IPS-NIHi7 (cell line): ENCODE data around the gene C10orf90.
"Not testable (repeated sequence)": the region's sequence is repeated elsewhere in the genome, so short reads cannot be mapped to it uniquely, and the experiment has no call there.

ENCODE experiments used
- DNase-seq: peaks from one replicate; pipeline ENCODE4 v3.0.0; 2012; ENCODE audit warnings: mixed read lengths; ENCODE audit errors: extremely low spot score

C10orf90 gene

GRCh38 chr10:126585249-126586017, 85.1 kb downstream of the C10orf90 start:
- DNase-seq, result no peak

DNA sequence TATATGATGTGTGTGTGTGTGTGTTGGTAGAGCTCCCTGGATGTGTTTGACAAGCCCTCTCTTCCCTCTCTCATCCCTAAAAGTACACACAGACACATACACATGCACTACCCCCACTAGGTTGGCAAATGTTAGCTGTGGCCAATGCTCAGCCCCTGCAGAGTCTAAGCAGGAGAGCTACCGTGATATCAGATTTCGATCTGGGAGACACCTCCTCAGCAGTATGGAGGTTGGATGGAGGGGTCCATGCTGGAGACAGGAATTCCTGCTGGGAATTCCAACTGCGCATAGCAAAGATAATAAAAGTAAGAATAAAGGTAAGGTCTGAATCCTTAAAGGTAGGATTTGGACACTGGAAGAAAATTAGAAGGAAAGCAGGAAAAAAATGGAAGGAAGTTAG, 85.7 kb downstream of the C10orf90 start:
- DNase-seq, result no peak

GRCh38 chr10:126583552-126584200, 86.8 kb downstream of the C10orf90 start:
- no peak for DNase-seq

- DNase-seq, result no peak
Observed at GRCh38 chr10:126581648-126582046, 88.8 kb downstream of the C10orf90 start.

DNA sequence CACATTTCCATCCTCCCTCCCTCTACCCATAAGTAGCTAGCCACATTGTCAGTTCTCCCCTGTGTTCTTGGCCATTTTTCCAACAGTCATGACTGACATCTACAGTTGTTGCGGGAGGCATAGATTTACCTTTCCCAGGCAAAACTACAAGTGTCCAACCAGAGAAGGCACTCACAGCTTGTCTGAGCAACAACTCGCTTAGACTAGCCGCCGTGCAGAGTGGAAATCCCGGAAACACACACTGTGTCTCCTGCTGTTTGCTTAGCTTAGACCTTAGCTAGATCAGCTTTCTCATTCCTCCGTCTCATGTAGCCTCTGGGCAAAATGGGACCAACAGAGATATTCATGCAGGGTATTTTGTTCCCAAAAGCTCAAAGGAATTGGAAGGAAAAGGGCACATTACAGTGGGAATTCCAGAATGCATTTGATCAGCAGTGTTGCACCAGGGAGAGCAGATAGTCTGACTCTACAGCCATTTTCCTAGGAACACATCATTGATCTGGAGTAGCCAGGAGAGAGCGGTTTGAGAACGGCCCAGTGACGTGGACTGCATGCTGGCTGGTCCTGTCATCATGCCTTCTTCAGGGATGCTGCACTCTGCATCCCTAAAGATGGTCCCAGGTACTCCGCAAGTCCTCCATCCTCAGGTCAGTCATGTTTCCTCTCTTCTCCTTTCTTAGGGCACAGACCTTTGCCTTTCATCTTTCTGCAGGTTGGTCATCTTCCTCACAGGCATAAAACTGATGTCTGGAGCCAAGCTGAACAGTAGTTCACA, 89.4 kb downstream of the C10orf90 start:
- no peak for DNase-seq

GRCh38 chr10:126576336-126576735, 94.2 kb downstream of the C10orf90 start:
- no peak for DNase-seq

DNA sequence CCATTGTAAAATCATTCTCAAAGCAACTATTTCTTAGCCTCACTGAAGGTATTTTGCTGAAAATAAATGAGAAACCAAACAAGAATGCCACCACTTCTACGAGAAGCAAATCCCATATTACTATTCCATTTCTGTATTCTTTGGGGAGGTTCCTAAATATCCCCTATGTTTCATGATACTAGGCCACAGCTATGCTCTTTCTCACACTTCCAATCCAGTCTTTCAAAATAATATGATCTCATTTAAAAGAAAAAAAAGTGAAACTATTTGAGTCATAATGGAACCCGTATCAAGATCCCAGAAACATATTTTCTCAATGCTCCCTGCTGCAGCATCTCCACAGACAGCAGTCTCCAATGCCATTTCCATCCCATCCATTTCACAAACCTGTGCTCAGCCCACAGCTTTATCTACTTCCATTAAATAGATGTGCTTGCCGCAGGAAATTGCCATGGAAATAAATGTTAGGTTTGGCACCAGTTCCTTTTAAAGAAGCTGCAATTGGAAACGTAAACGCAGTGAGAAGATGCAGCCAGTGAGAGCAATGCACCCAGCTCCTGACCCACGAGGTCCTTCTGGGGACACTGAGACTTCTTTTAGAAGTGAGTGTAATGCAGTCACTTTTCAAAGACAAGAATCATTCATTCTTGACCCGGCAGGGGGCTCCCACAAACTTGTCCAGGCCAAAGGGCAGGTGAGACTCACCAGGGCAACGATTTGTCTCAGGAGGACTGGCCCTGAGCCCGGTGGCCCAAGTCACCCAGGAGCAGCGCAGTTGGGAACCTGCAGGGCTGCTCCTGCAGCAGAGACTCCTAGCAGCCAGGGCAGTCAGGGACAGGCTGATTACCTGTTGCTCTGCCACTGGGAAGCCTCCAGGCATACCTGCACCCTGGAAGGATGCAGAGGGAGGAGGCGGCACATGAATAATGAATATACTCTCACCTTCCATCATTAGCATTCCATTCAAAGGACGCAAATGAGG, 99.6 kb downstream of the C10orf90 start:
- DNase-seq, result peak; percentile 50

GRCh38 chr10:126570245-126570570, 100.3 kb downstream of the C10orf90 start:
- no peak for DNase-seq

GRCh38 chr10:126569513-126570244, 100.8 kb downstream of the C10orf90 start:
- DNase-seq, result no peak

GRCh38 chr10:126568809-126569385, 101.6 kb downstream of the C10orf90 start:
- no peak for DNase-seq

DNA sequence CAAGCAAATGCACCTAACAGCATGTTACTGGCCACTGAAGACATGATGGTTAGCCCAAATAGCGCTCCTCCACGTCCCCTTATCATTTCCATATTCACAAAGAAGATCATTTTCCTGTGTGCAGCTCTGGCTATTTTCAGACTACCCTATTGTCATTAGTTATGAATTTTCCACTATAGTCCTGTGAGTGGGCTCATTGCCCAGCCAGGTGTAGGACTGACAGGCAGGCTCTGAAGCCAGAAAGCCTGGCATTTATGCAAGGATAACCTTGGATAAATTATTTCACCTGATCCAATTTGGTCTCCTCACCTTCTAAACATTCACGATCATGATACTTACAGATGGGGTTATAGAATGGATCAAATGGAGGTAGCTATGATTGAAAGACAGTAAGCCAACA, 104.6 kb downstream of the C10orf90 start:
- no peak for DNase-seq

DNA sequence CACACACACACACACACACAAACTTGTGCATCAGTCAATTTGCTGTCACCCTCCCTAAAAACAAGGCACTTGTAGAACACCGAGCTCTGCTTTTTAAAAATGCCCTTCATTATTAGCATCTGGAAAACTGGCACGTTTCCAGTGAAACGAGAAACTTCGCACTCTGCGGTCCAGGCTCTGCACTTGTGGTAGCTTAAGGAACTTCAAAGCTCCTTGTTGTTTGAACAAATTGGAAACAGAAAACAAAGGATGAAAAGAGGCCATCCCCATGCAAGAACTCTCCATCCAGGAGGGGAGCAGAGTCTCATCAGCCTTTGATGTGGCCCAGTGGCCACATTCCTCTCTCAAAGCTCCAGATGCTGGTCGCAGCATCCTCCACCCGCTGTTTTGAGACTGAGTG, 105.1 kb downstream of the C10orf90 start:
- DNase-seq, result no peak

DNA sequence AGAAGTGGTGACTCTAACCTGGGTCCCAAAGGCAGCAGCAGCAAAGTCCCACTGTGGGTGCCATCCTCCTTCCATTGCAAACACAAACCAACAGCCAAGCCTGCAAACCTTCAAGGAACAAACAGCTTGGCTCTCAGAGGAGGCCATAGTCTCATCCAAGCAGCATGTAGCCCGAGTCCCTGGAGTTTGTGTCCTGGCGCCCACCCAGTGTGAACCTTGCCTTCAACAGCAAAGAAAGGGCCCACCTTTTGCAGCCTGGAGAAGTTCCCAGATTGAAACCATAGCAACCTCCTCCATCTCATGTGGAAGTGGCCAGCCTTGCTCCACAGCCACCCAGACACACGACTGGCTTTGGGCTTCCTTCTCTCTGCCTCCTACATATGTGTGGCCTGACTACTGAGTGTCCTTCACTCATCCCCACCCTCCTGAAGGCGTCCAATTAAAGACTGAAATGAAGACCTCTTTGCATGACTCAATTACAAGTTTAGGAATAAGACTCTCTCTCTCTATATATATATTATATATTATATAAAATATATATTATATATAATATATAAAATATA, 106.1 kb downstream of the C10orf90 start:
- no peak for DNase-seq

- no peak for DNase-seq
Observed at GRCh38 chr10:126563361-126563760, 107.1 kb downstream of the C10orf90 start.

- no peak for DNase-seq
Observed at GRCh38 chr10:126561921-126562680, 108.4 kb downstream of the C10orf90 start.

- DNase-seq, result peak; percentile 66
Observed at GRCh38 chr10:126561294-126561920, 109.1 kb downstream of the C10orf90 start.

- no peak for DNase-seq
Observed at GRCh38 chr10:126558881-126559280, 111.6 kb downstream of the C10orf90 start.

DNA sequence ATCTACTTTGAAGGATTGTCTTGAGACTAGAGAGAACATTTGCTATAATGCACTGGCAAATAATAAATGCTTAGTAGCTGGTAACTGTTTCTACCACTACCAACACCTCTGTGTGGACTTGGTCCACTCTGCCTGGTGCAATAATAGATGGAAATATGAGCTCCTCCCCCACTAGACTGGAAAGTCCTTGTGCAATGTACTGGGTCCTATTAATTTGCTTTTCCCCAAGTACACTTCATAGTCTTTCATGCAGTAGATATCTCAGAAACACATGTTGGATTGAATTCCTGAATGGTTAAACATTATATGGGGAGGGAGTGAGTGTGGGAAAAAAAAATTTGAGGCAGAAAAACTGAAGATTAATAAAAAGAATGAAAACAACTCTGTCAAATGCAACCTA, 119.3 kb downstream of the C10orf90 start:
- DNase-seq, result no peak

- DNase-seq, result not testable (repeated sequence)
Observed at GRCh38 chr10:126550586-126550985, 119.9 kb downstream of the C10orf90 start.
